HL-60/S4 treated with phorbol 12-myristate 13-acetate at 8.2 ng/mL for 4 days and 3 days (cell line): ENCODE results near the gene IL17REL.

Experiments used
- in situ Hi-C: fragments of 300-500 bp; cut with MboI; formaldehyde crosslinking; loops from 2 replicates; pipeline ENCODE4 v1.15.0; 2022; ENCODE audit warnings: low sequenced_read_pairs

IL17REL gene

GRCh38 chr22:50009765-50010675 is 2.5 kb downstream of the IL17REL start:
- in situ Hi-C loops, result no loop called here

GRCh38 chr22:50009251-50009650 is 3.3 kb downstream of the IL17REL start:
- in situ Hi-C loops, result no loop called here

GRCh38 chr22:50008151-50009040 is 4.2 kb downstream of the IL17REL start:
- in situ Hi-C loops, result no loop called here

- in situ Hi-C loops, result no loop called here
Observed at GRCh38 chr22:50007057-50007511, 5.5 kb downstream of the IL17REL start.

DNA sequence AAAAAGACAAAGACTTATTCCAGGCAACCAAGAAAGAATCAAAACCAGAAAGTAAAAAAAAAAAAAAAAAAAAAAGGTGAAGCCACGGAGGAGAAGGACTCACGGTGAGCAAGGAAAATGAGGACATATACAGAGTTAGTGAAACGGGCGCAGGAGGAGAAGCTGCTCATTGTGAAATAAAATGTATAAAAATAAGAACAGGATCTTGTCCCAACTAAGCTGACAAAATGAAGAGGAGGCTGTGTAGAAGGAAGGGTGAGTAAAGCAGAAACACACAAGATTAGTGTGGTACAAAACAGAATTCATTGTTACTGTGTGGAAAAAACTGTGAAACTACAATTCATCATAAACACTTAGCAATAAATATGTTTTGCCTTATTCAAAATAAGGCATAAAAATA is 7.6 kb downstream of the IL17REL start:
- in situ Hi-C loops, result no loop called here

GRCh38 chr22:50002791-50003190 is 9.8 kb downstream of the IL17REL start:
- in situ Hi-C loops, result no loop called here

- in situ Hi-C loops, result no loop called here
Observed at GRCh38 chr22:50001388-50002231, 11.0 kb downstream of the IL17REL start.

- in situ Hi-C loops, result no loop called here
Observed at GRCh38 chr22:50000587-50001387, 11.8 kb downstream of the IL17REL start.

DNA sequence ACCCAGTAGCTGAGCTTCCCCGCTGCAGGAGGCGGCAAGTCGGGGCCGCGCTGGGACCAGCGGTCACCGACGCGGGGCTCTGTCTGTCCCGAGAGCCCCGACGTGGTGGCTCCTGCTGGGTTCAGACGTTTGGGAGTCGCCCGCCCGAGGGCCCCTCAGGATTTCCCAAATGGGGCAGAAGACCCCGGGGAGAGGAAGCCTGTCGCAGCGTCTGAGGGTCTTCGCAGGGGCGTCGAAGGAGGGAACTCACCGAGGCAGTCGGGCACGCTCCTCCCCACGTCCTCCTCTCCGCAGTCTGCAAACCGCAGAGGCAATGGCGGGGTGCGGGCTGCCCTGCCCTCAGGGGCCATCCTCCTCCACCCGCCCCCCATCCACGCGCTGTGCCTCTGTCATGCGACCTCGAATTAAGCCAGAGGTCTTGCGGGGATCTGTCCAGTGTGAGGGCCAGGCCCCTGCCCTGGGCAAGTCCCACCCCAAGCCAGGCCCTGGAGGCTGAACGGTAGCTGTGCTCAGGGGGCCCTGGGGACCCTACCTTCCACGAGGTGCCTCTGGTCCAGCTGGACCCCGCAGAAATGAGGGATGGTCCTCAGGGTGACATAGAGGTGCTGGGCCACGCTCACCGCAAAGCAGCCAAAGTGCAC is 12.5 kb downstream of the IL17REL start:
- in situ Hi-C loops, result no loop called here

- in situ Hi-C loops, result no loop called here
Observed at GRCh38 chr22:49999063-49999945, 13.3 kb downstream of the IL17REL start.

- in situ Hi-C loops, result no loop called here
Observed at GRCh38 chr22:49998718-49999062, 13.9 kb downstream of the IL17REL start.

- in situ Hi-C loops, result no loop called here
Observed at GRCh38 chr22:49997932-49998717, 14.4 kb downstream of the IL17REL start.

DNA sequence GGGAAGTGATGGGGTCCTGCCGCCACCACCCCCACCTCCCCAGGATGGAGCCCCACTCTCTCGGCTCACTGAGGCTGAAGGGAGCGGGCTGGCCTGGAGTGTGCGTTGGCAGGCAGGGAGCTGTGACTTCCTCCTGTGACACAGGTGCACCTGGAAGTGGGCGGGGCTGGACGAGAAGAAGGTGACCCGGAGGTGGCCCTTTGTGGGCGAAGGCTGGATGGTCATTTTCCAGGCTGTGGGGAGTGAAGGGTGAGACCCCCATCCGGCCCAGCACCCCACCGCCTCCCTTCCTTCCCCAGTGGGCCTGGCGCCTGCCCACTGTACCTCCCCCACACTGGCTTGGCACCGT is 15.3 kb downstream of the IL17REL start:
- in situ Hi-C loops, result no loop called here

DNA sequence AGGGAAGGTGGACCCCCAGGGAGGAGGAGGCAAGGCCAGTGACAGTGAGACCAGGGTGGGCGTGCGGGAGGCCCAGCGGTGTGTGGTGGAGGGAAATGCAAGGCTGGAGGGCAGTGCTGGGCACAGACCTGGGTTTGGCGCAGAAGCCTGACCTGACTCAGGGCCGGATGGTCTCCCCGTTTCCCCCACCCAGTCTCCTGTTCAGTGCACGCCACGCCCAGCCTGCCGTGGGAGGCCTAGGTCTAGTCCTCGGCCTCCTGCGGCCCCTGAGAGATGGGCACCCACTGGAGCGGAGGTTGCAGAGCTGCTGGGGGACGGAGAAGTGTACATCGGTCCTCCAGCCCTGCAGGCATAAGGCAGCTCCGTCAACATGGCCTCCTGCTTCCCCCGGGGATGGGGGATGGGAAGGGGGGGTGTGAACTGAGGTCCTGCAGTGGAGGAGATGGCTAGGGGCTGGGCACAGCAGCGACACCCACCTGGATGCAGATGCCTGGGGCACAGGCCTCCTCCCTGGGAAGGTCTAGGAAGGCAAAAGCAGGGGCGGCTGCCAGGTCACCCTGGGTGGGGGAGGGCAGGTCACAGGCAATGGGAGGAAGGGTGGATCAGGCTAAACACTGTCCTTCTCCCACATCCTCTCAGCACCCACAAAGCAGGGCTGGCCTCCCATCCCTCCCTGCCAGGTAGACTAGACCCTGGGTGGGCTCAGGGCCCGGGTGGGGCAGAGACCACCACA is 15.9 kb downstream of the IL17REL start:
- in situ Hi-C loops, result no loop called here

GRCh38 chr22:49996119-49996517 is 16.4 kb downstream of the IL17REL start:
- in situ Hi-C loops, result no loop called here

DNA sequence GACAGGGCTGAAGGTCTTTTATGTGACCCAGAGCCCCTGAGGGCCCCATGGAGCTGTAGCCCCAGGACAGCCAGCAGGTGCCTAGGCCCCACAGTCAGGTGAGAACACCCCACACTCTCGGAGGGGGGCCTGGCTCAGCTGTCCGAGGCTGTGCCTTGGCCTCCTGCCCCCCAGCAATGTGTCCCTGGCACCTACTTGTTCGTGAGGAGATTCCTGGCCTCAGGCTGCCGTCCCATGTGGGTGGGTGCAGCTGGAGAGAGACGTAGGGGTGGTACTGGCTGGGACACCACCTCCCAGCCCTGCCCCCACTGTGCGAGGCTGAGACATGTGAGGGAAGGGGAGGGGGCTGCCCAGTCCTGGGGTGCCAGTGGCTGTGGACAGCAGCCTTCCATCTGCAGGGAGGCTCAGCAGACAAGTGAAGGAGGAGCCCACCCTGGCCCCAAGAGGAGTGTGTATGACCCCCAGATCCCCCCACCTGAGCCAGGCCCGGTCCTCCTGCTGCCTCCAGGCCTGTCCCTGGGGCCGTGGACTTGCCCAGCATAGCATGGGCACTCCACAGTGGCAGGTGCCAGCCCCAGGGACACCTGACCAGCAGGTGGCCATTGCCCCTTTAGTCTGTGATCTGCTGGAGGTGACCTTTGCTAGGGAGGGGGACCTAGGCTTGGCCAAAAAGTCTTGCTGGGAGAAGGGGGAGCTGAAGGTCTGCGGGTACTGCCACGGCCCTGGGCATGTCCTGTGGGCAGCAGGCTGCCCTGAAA is 17.0 kb downstream of the IL17REL start:
- in situ Hi-C loops, result no loop called here

- in situ Hi-C loops, result no loop called here
Observed at GRCh38 chr22:49995041-49995360, 17.6 kb downstream of the IL17REL start.
